ENCODE results near the gene ATP5F1C.
"Not testable (repeated sequence)": the region's sequence is repeated elsewhere in the genome, so short reads cannot be mapped to it uniquely, and the experiment has no call there.

ATP5F1C gene

GRCh38 chr10:7794251-7795026, 6.5 kb downstream of the ATP5F1C start:
- no peak for DNase-seq

- no peak for DNase-seq
Measured at GRCh38 chr10:7795605-7796004, 7.6 kb downstream of the ATP5F1C start.

GRCh38 chr10:7797582-7797981, 9.6 kb downstream of the ATP5F1C start:
- DNase-seq, result no peak

GRCh38 chr10:7802606-7803005, 14.6 kb downstream of the ATP5F1C start:
- no peak for DNase-seq

GRCh38 chr10:7804216-7804615, 16.2 kb downstream of the ATP5F1C start:
- no peak for DNase-seq

- no peak for DNase-seq
Measured at GRCh38 chr10:7804741-7805140, 16.8 kb downstream of the ATP5F1C start.

GRCh38 chr10:7808686-7809267, 20.8 kb downstream of the ATP5F1C start:
- DNase-seq, result no peak

GRCh38 chr10:7810443-7810842, 22.5 kb downstream of the ATP5F1C start:
- no peak for DNase-seq

- no peak for DNase-seq
Measured at GRCh38 chr10:7811000-7811399, 23.0 kb downstream of the ATP5F1C start.

GRCh38 chr10:7811743-7812142, 23.8 kb downstream of the ATP5F1C start:
- not testable (repeated sequence) for DNase-seq

- DNase-seq, result no peak
Measured at GRCh38 chr10:7813481-7813880, 25.5 kb downstream of the ATP5F1C start.

GRCh38 chr10:7817576-7817975, 29.6 kb downstream of the ATP5F1C start:
- no peak for DNase-seq

GRCh38 chr10:7817984-7818294, 30.0 kb downstream of the ATP5F1C start:
- no peak for DNase-seq

GRCh38 chr10:7818295-7819120, 30.5 kb downstream of the ATP5F1C start, which contains the start of gene TAF3:
TSS of gene TAF3 (plus strand) at chr10:7818505. CDS start at chr10:7818710, 205 bp downstream.
- peak; percentile 64 for DNase-seq

GRCh38 chr10:7819121-7819460, 31.1 kb downstream of the ATP5F1C start:
- DNase-seq, result no peak

- no peak for DNase-seq
Measured at GRCh38 chr10:7824251-7824650, 36.3 kb downstream of the ATP5F1C start.

- no peak for DNase-seq
Measured at GRCh38 chr10:7826971-7827370, 39.0 kb downstream of the ATP5F1C start.

GRCh38 chr10:7829289-7829834, 41.4 kb downstream of the ATP5F1C start:
- no peak for DNase-seq

- no peak for DNase-seq
Measured at GRCh38 chr10:7832060-7832459, 44.1 kb downstream of the ATP5F1C start.

- DNase-seq, result no peak
Measured at GRCh38 chr10:7833210-7833609, 45.2 kb downstream of the ATP5F1C start.

GRCh38 chr10:7834262-7834661, 46.3 kb downstream of the ATP5F1C start:
- no peak for DNase-seq

- no peak for DNase-seq
Measured at GRCh38 chr10:7836571-7836970, 48.6 kb downstream of the ATP5F1C start.

- DNase-seq, result no peak
Measured at GRCh38 chr10:7846591-7846990, 58.6 kb downstream of the ATP5F1C start.
